Body of pancreas (tissue), 4 donors: ENCODE results near the gene ZMPSTE24.

ENCODE experiments used
- CTCF ChIP-seq, 7 experiments: fragments of 450-650 bp in 4 of 7; fragments of 200-600 bp in 3 of 7; sonication (generic) in 3 of 7; IDR thresholded peaks; one replicate each; pipeline ENCODE4 v1.5.1; 2016 to 2019; ENCODE audit warnings: antibody characterized with exemption in 7 of 7
- POLR2A ChIP-seq, 3 donors: fragments of 450-650 bp; IDR thresholded peaks; one replicate each; pipeline ENCODE4 v1.6.1; 2016; ENCODE audit warnings: antibody characterized with exemption in 3 of 3, mild to moderate bottlenecking in 2 of 3

GRCh38 chr1:40306296-40306695 lies 48.3 kb downstream of the ZMPSTE24 start:
- TF ChIP-seq CTCF (IDR thresholded peaks at IDR 0.05) = no peak
- no peak for TF ChIP-seq POLR2A (IDR thresholded peaks at IDR 0.05)
